H9 (cell line): ENCODE data around the gene RCN2. TPM values are rescaled to one million over a fixed set of nuclear protein-coding genes. Genes with fewer than 3 reads are reported as not detected.

ENCODE experiments used
- DNase-seq: peaks from one replicate; pipeline ENCODE4 v3.0.0-alpha.2; 2017
- H2AFZ ChIP-seq: one replicate; pipeline ENCODE4 v1.6.1; 2013; ENCODE audit warnings: mild to moderate bottlenecking, low read length, control low read depth, moderate library complexity
- H2AK5ac ChIP-seq: 2 replicates; pipeline ENCODE4 v1.6.1; 2013; ENCODE audit warnings: low read length, control low read depth, mixed read lengths; ENCODE audit not compliant: insufficient read length
- H2BK120ac ChIP-seq: one replicate; pipeline ENCODE4 v1.6.1; 2013; ENCODE audit warnings: low read depth, mild to moderate bottlenecking, low read length, control low read depth, inconsistent platforms; ENCODE audit not compliant: poor library complexity, severe bottlenecking
- H2BK12ac ChIP-seq: 2 replicates; pipeline ENCODE4 v1.6.1; 2013; ENCODE audit warnings: low read length, control low read depth, mixed read lengths, low read depth; ENCODE audit not compliant: insufficient read length
- H2BK15ac ChIP-seq: 2 replicates; pipeline ENCODE4 v1.6.1; 2013; ENCODE audit warnings: low read depth, low read length, control low read depth
- H2BK20ac ChIP-seq: one replicate; pipeline ENCODE4 v1.6.1; 2013; ENCODE audit warnings: low read depth, mild to moderate bottlenecking, low read length, control low read depth, inconsistent platforms; ENCODE audit not compliant: poor library complexity, severe bottlenecking
- H2BK5ac ChIP-seq: 2 replicates; pipeline ENCODE4 v1.6.1; 2013; ENCODE audit warnings: low read length, control low read depth, mixed read lengths; ENCODE audit not compliant: insufficient read length
- H3K14ac ChIP-seq: 2 replicates; pipeline ENCODE4 v1.6.1; 2013; ENCODE audit warnings: low read length, control low read depth; ENCODE audit not compliant: insufficient read depth
- H3K18ac ChIP-seq: 2 replicates; pipeline ENCODE4 v1.6.1; 2013; ENCODE audit warnings: low read depth, mild to moderate bottlenecking, mixed read lengths, low read length, control low read depth; ENCODE audit not compliant: insufficient read length
- H3K23ac ChIP-seq: 2 replicates; pipeline ENCODE4 v1.6.1; 2013; ENCODE audit warnings: low read length, control low read depth, mixed read lengths, low read depth; ENCODE audit not compliant: insufficient read length
- H3K23me2 ChIP-seq: 2 replicates; pipeline ENCODE4 v1.6.1; 2013; ENCODE audit warnings: low read depth, mild to moderate bottlenecking, mixed read lengths, low read length, control low read depth; ENCODE audit not compliant: insufficient read length, poor library complexity, severe bottlenecking
- H3K27ac ChIP-seq: 2 replicates; pipeline ENCODE4 v1.5.1; 2013; ENCODE audit warnings: low read length, control low read depth, mixed read lengths, low read depth; ENCODE audit not compliant: insufficient read length
- H3K27me3 ChIP-seq: 2 replicates; pipeline ENCODE4 v1.6.1; 2013; ENCODE audit warnings: low read length, control low read depth, inconsistent platforms; ENCODE audit not compliant: insufficient read depth
- H3K4ac ChIP-seq: 2 replicates; pipeline ENCODE4 v1.6.1; 2013; ENCODE audit warnings: low read depth, mild to moderate bottlenecking, control low read depth, inconsistent platforms, low read length, moderate library complexity
- H3K4me1 ChIP-seq: 2 replicates; pipeline ENCODE4 v1.6.1; 2013; ENCODE audit warnings: low read length, control low read depth, inconsistent platforms; ENCODE audit not compliant: insufficient read depth
- H3K4me2 ChIP-seq: 2 replicates; pipeline ENCODE4 v1.6.1; 2013; ENCODE audit warnings: low read length, control low read depth, mixed read lengths; ENCODE audit not compliant: insufficient read length, insufficient read depth
- H3K56ac ChIP-seq: 2 replicates; pipeline ENCODE4 v1.6.1; 2013; ENCODE audit warnings: low read depth, mild to moderate bottlenecking, mixed read lengths, low read length, control low read depth; ENCODE audit not compliant: insufficient read length
- H3K79me1 ChIP-seq: 2 replicates; pipeline ENCODE4 v1.6.1; 2013; ENCODE audit warnings: low read depth, mild to moderate bottlenecking, moderate library complexity, low read length, control low read depth, inconsistent platforms; ENCODE audit not compliant: insufficient read depth, poor library complexity, severe bottlenecking
- H3K79me2 ChIP-seq: 2 replicates; pipeline ENCODE4 v1.6.1; 2013; ENCODE audit warnings: low read length, control low read depth, inconsistent platforms; ENCODE audit not compliant: insufficient read depth
- H3K9ac ChIP-seq: 2 replicates; pipeline ENCODE4 v1.6.1; 2013; ENCODE audit warnings: low read length, control low read depth, mixed read lengths; ENCODE audit not compliant: insufficient read length; ENCODE audit errors: extremely low read depth
- H3K9me3 ChIP-seq: one replicate; pipeline ENCODE4 v1.6.1; 2013; ENCODE audit warnings: low read depth, low read length, inconsistent platforms; ENCODE audit not compliant: control insufficient read depth
- H3T11ph ChIP-seq: one replicate; pipeline ENCODE4 v1.6.1; 2013; ENCODE audit warnings: mild to moderate bottlenecking, low read length, control low read depth, inconsistent platforms
- H4K20me1 ChIP-seq: one replicate; pipeline ENCODE4 v1.6.1; 2013; ENCODE audit not compliant: control insufficient read depth, insufficient read length, insufficient read depth
- H4K5ac ChIP-seq: 2 replicates; pipeline ENCODE4 v1.6.1; 2013; ENCODE audit warnings: low read depth, mild to moderate bottlenecking, mixed read lengths, low read length, control low read depth; ENCODE audit not compliant: insufficient read length
- H4K8ac ChIP-seq: replicated peaks from 2 replicates; pipeline ENCODE4 v1.6.1; 2013; ENCODE audit warnings: low read length, control low read depth, mixed read lengths, low read depth; ENCODE audit not compliant: insufficient read length
- H4K91ac ChIP-seq: 2 replicates; pipeline ENCODE4 v1.6.1; 2013; ENCODE audit warnings: low read depth, mild to moderate bottlenecking, moderate library complexity, mixed read lengths, low read length, control low read depth; ENCODE audit not compliant: insufficient read length
- H3K27ac Mint-ChIP-seq, 3 experiments: 2 replicates in 2 of 3; 3 replicates in 1 of 3; pipeline ENCODE4 v1.8.0; 2020 to 2021; ENCODE audit warnings: mixed read lengths in 3 of 3, mild to moderate bottlenecking in 1 of 3, moderate library complexity in 1 of 3
- H3K27me3 Mint-ChIP-seq: 2 replicates; pipeline ENCODE4 v1.8.0; 2021; ENCODE audit warnings: low read depth, mild to moderate bottlenecking, moderate library complexity, mixed read lengths
- H3K36me3 Mint-ChIP-seq, 3 experiments: 2 replicates in 2 of 3; 3 replicates in 1 of 3; pipeline ENCODE4 v1.8.0; 2020 to 2021; ENCODE audit warnings: low read depth in 3 of 3, mixed read lengths in 3 of 3; ENCODE audit not compliant: insufficient read depth in 1 of 3
- H3K4me1 Mint-ChIP-seq, 2 experiments: 2 replicates each; pipeline ENCODE4 v1.8.0; 2020; ENCODE audit warnings: mixed read lengths in 2 of 2
- H3K4me3 Mint-ChIP-seq, 2 experiments: 2 replicates in 1 of 2; 3 replicates in 1 of 2; pipeline ENCODE4 v1.8.0; 2020 to 2021; ENCODE audit warnings: mild to moderate bottlenecking in 2 of 2, mixed read lengths in 2 of 2, moderate library complexity in 1 of 2
- H3K9me3 Mint-ChIP-seq, 2 experiments: 2 replicates in 1 of 2; 3 replicates in 1 of 2; pipeline ENCODE4 v1.8.0; 2020; ENCODE audit warnings: mild to moderate bottlenecking in 2 of 2, mixed read lengths in 2 of 2, moderate library complexity in 1 of 2
- WGBS: extraction: QIAGEN DNeasy Blood & Tissue Kit; methylation state at CpG from one replicate; pipeline ENCODE4 v1.1.7; 2013; ENCODE audit warnings: missing lambda C conversion rate, low lambda C conversion rate, mixed read lengths; ENCODE audit not compliant: insufficient read length; ENCODE audit errors: extremely low coverage; 5-methylcytosine and 5-hydroxymethylcytosine counted together
- total RNA-seq: library from RNA; stranded (reverse); gene quantifications from 2 replicates; pipeline ENCODE4 v1.2.1, GENCODE V29; 2021
- TF ChIP-seq, protein P1 (sequence below): fragments of 200-600 bp; sonication (generic); conservative IDR thresholded peaks from 3 replicates; pipeline ENCODE4 v1.8.0; 2021; ENCODE audit warnings: antibody characterized with exemption, mild to moderate bottlenecking

The RCN2 gene
- total RNA-seq, 1 experiment from 2014 or later: 139 TPM

DNA sequence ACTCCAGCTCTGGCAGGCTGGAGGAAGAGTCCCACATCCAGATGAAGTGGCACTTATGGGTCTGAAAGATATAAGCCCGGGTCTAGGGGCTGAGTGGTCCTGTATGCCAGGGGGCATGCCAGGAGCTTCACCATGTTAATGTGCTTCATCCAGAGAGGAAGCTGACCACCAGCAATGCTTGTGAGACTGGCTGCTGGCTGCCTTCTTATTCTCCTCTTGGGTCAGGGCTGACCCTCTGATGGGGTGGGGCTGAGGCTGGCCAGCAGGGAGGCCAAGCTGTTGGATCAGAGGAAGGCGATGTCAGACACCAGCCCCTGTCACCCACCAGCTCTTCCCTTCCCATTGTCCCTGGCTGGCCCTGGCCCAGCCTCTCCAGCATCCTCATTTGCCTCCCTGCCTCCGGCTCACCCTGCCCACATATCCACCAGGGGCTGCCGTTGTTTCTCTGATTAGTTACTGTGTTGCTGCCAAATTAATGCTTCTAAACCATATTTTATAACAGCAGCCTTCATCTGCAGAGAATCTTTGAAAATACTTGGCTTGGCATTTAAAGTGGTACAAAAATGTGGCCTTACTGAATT, 43.0 kb downstream of the RCN2 start:
- H3K27ac Mint-ChIP-seq: no peak overlapping the region
- no CpG with 5 or more reads among the region's 4 CpGs for WGBS
- H2AK5ac ChIP-seq: no peak overlapping the region

More for the DNA sequence above, 43.0 kb downstream of the RCN2 start:
- H3K18ac ChIP-seq: no peak overlapping the region
- H3K27me3 Mint-ChIP-seq: no peaks in the 10 kb centered on the region
- H2BK5ac ChIP-seq: no peak overlapping the region
- TF ChIP-seq, protein P1, sequence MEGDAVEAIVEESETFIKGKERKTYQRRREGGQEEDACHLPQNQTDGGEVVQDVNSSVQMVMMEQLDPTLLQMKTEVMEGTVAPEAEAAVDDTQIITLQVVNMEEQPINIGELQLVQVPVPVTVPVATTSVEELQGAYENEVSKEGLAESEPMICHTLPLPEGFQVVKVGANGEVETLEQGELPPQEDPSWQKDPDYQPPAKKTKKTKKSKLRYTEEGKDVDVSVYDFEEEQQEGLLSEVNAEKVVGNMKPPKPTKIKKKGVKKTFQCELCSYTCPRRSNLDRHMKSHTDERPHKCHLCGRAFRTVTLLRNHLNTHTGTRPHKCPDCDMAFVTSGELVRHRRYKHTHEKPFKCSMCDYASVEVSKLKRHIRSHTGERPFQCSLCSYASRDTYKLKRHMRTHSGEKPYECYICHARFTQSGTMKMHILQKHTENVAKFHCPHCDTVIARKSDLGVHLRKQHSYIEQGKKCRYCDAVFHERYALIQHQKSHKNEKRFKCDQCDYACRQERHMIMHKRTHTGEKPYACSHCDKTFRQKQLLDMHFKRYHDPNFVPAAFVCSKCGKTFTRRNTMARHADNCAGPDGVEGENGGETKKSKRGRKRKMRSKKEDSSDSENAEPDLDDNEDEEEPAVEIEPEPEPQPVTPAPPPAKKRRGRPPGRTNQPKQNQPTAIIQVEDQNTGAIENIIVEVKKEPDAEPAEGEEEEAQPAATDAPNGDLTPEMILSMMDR: no peak
- H4K20me1 ChIP-seq: no peaks in the 10 kb centered on the region
- H4K8ac ChIP-seq: no peak overlapping the region
- no peak overlapping the region for H4K5ac ChIP-seq
- no peak overlapping the region for H3T11ph ChIP-seq
- no peaks in the 10 kb centered on the region for H3K27me3 ChIP-seq
- H3K4me3 Mint-ChIP-seq: no peak overlapping the region
- DNase-seq: no peak
- H3K23ac ChIP-seq: no peak overlapping the region
- H3K79me2 ChIP-seq: no peaks in the 10 kb centered on the region
- no peak overlapping the region for H2BK20ac ChIP-seq
- peaks cover 0 to 2% (median under 1%) of the 10 kb centered on the region in 3 experiments; a peak in 2 of 7 replicates for H3K36me3 Mint-ChIP-seq
- H3K9me3 Mint-ChIP-seq: peaks cover 1 to 2% of the 10 kb centered on the region in 2 experiments; a peak in 2 of 5 replicates
- H2AFZ ChIP-seq: no peak overlapping the region
- H3K9ac ChIP-seq: no peak overlapping the region
- no peak overlapping the region for H3K56ac ChIP-seq
- no peak overlapping the region for H2BK120ac ChIP-seq
- H3K4me2 ChIP-seq: no peak overlapping the region
- no peak overlapping the region for H3K27ac ChIP-seq
- H3K79me1 ChIP-seq: no peaks in the 10 kb centered on the region
- H3K14ac ChIP-seq: no peak overlapping the region
- H3K9me3 ChIP-seq: no peaks in the 10 kb centered on the region
- H3K4me1 Mint-ChIP-seq: peaks cover 5 to 8% of the 10 kb centered on the region in 2 experiments
- no peak overlapping the region for H2BK12ac ChIP-seq
- H3K4me1 ChIP-seq: no peaks in the 10 kb centered on the region
- H4K91ac ChIP-seq: no peak overlapping the region
- no peaks in the 10 kb centered on the region for H3K23me2 ChIP-seq
- no peak overlapping the region for H2BK15ac ChIP-seq
- H3K4ac ChIP-seq: no peak overlapping the region
